Measurements from ENCODE around the gene NOL3. TPM values are rescaled to one million over a fixed set of nuclear protein-coding genes. Genes with fewer than 3 reads are reported as not detected.

NOL3 gene
- total and polyA plus RNA-seq, 12 donors, result 71.8 to 132 (median 84.1) TPM

GRCh38 chr16:67194260-67194659 is 23.9 kb downstream of the NOL3 start:
- no peak for DNase-seq
- Histone ChIP-seq H3K27ac (no peak overlapping the region), H3K27me3 (no peaks in the 10 kb centered on the region), H3K36me3 (peaks cover 3 to 63% (median 44%) of the 10 kb centered on the region in 9 donors), H3K4me3 (no peak overlapping the region), H3K9me3 (no peaks in the 10 kb centered on the region), H3K4me1 (peaks cover 18 to 69% (median 40%) of the 10 kb centered on the region in 9 donors)
- intact Hi-C loops (cut with DNase I), result loop anchor here in 3 of 10 donors (5.0 kb wide), 2 partner anchors 33 to 53 kb away; partner anchors contain the start of genes TMEM208 (in 2 of the 3), FHOD1 (in 1 of the 3) and SLC9A5 (in 1 of the 3)
- TF ChIP-seq CTCF (IDR thresholded peaks at IDR 0.05), result no peak
- 95 to 96% methylated on average over 6 of the region's 6 CpGs for WGBS, 2 donors
- no peak for ATAC-seq

- Histone ChIP-seq H3K27ac (no peak overlapping the region), H3K27me3 (no peaks in the 10 kb centered on the region), H3K4me3 (no peak overlapping the region), H3K36me3 (peaks cover 3 to 77% (median 44%) of the 10 kb centered on the region in 9 donors), H3K4me1 (peaks cover 18 to 64% (median 39%) of the 10 kb centered on the region in 9 donors), H3K9me3 (no peaks in the 10 kb centered on the region)
- DNase-seq (no peak), ATAC-seq (no peak)
- intact Hi-C loops (cut with DNase I), result no loop called here
- TF ChIP-seq CTCF (IDR thresholded peaks at IDR 0.05), result no peak
- WGBS, 2 donors, result 72 to 82% methylated on average over 5 of the region's 5 CpGs
These were observed 25.3 kb downstream of the NOL3 start for GRCh38 chr16:67195676-67196075.

- intact Hi-C loops (cut with DNase I), result no loop called here
- Histone ChIP-seq H3K4me1 (peaks cover 12 to 52% (median 27%) of the 10 kb centered on the region in 9 donors), H3K36me3 (peaks cover 3 to 86% (median 45%) of the 10 kb centered on the region in 9 donors), H3K27ac (no peak overlapping the region), H3K27me3 (no peaks in the 10 kb centered on the region), H3K4me3 (no peak overlapping the region), H3K9me3 (no peaks in the 10 kb centered on the region)
- 88 to 95% methylated on average over 1 of the region's 1 CpG for whole genome bisulfite sequencing, 2 donors
- ATAC-seq (no peak), DNase-seq (no peak)
- TF ChIP-seq CTCF (IDR thresholded peaks at IDR 0.05), result no peak
These were observed 26.5 kb downstream of the NOL3 start for GRCh38 chr16:67196881-67197280.

- TF ChIP-seq CTCF (IDR thresholded peaks at IDR 0.05), result no peak
- intact Hi-C loops (cut with DNase I), result no loop called here
- Histone ChIP-seq H3K27ac (no peak overlapping the region), H3K9me3 (no peaks in the 10 kb centered on the region), H3K4me3 (no peak overlapping the region), H3K4me1 (peaks cover 10 to 51% (median 25%) of the 10 kb centered on the region in 9 donors), H3K36me3 (peaks cover 3 to 95% (median 49%) of the 10 kb centered on the region in 9 donors), H3K27me3 (no peaks in the 10 kb centered on the region)
- ATAC-seq, result no peak
- WGBS, 2 donors, result 62 to 64% methylated on average over 6 of the region's 6 CpGs
- DNase-seq, result no peak
These were observed 27.4 kb downstream of the NOL3 start for GRCh38 chr16:67197704-67198103.
